Naive thymus-derived CD4-positive, alpha-beta T cell (primary cell): Measurements from ENCODE around the gene MYF6. TPM values are rescaled to one million over a fixed set of nuclear protein-coding genes. Genes with fewer than 3 reads are reported as not detected.

Experiments
- ATAC-seq: fragments of 150-1000 bp; cut with Tn5 transposase; 2 replicates; pipeline ENCODE4 v1.10.0; 2021; ENCODE audit warnings: mild to moderate bottlenecking, moderate library complexity
- CTCF ChIA-PET: fragments of 350-600 bp; sonication (Branson Sonifier 250); formaldehyde crosslinking; loops from one replicate; lab custom pipeline; 2021; ENCODE audit warnings: antibody characterized with exemption; lab: Charles Lee
- POLR2A ChIA-PET: fragments of 350-600 bp; sonication (Branson Sonifier 250); formaldehyde crosslinking; loops from one replicate; lab custom pipeline; 2021; ENCODE audit warnings: antibody characterized with exemption, inconsistent platforms; lab: Charles Lee
- DNase-seq, 9 donors: peaks; one replicate each; pipeline versions ENCODE4 v3.0.0 to v3.0.0-alpha.2; 2020 to 2022; ENCODE audit warnings: mixed read lengths in 1 of 9
- H3K27ac ChIP-seq: one replicate; pipeline ENCODE4 v1.7.0; 2013; ENCODE audit warnings: mild to moderate bottlenecking, low read depth, low read length, moderate library complexity
- H3K27me3 ChIP-seq, 2 donors: one replicate each; pipeline ENCODE4 v1.7.0; 2013; ENCODE audit warnings: low read length in 2 of 2, mild to moderate bottlenecking in 2 of 2, moderate library complexity in 2 of 2; ENCODE audit not compliant: control insufficient read depth in 2 of 2, insufficient read depth in 2 of 2
- H3K36me3 ChIP-seq, 3 experiments: 1 replicate in 2 of 3; 2 replicates in 1 of 3; pipeline ENCODE4 v1.7.0; 2013; ENCODE audit warnings: low read length in 3 of 3, mild to moderate bottlenecking in 3 of 3, moderate library complexity in 1 of 3; ENCODE audit not compliant: insufficient read depth in 3 of 3, control insufficient read depth in 2 of 3
- H3K4me1 ChIP-seq, 2 donors: one replicate each; pipeline ENCODE4 v1.7.0; 2013; ENCODE audit warnings: low read length in 2 of 2, mild to moderate bottlenecking in 2 of 2, moderate library complexity in 1 of 2; ENCODE audit not compliant: control insufficient read depth in 2 of 2, insufficient read depth in 2 of 2
- H3K4me3 ChIP-seq: 2 replicates; pipeline ENCODE4 v1.7.0; 2013; ENCODE audit warnings: mild to moderate bottlenecking, low read length
- H3K9me3 ChIP-seq, 3 experiments: 1 replicate in 2 of 3; 2 replicates in 1 of 3; pipeline ENCODE4 v1.7.0; 2013; ENCODE audit warnings: low read length in 3 of 3; ENCODE audit not compliant: control insufficient read depth in 2 of 3
- H3K27ac Mint-ChIP-seq, 9 donors: one replicate each; pipeline ENCODE4 v1.8.0; 2020 to 2022; ENCODE audit warnings: mixed read lengths in 9 of 9, mild to moderate bottlenecking in 8 of 9, moderate library complexity in 5 of 9, inconsistent platforms in 2 of 9
- H3K27me3 Mint-ChIP-seq, 5 donors: one replicate each; pipeline ENCODE4 v1.8.0; 2021 to 2022; ENCODE audit warnings: mixed read lengths in 5 of 5, mild to moderate bottlenecking in 1 of 5
- H3K36me3 Mint-ChIP-seq, 5 donors: one replicate each; pipeline ENCODE4 v1.8.0; 2020 to 2022; ENCODE audit warnings: mixed read lengths in 5 of 5, mild to moderate bottlenecking in 3 of 5, inconsistent platforms in 1 of 5
- H3K4me1 Mint-ChIP-seq, 7 donors: one replicate each; pipeline ENCODE4 v1.8.0; 2020 to 2022; ENCODE audit warnings: mixed read lengths in 7 of 7, mild to moderate bottlenecking in 3 of 7, inconsistent platforms in 1 of 7
- H3K4me3 Mint-ChIP-seq, 10 donors: one replicate each; pipeline ENCODE4 v1.8.0; 2020 to 2022; ENCODE audit warnings: mild to moderate bottlenecking in 10 of 10, mixed read lengths in 10 of 10, moderate library complexity in 6 of 10, inconsistent platforms in 2 of 10
- H3K9me3 Mint-ChIP-seq, 11 donors: one replicate each; pipeline ENCODE4 v1.8.0; 2020 to 2022; ENCODE audit warnings: mixed read lengths in 11 of 11, mild to moderate bottlenecking in 4 of 11, inconsistent platforms in 1 of 11, moderate library complexity in 1 of 11
- intact Hi-C, 2 donors: fragments of 100-400 bp; cut with micrococcal nuclease; formaldehyde crosslinking; loops; one replicate each; pipeline ENCODE4 v1.15.1; 2023
- polyA plus RNA-seq, 2 donors: library from polyadenylated mRNA; unstranded; fragments of 300-500 nt; fragmentation: Illumina TruSeq; gene quantifications; one replicate each; pipeline ENCODE4 v1.2.3, GENCODE V29; 2021
- total RNA-seq, 6 experiments: library from RNA in 5 of 6; stranded (reverse) in 5 of 6; gene quantifications; 1 replicate in 5 of 6; 2 replicates in 1 of 6; pipeline ENCODE4 v1.2.3 and lab custom pipeline; 2021 to 2026

MYF6 gene
- total and polyA plus RNA-seq, 7 experiments from 2014 or later: not detected

GRCh38 chr12:80747800-80748199, 40.4 kb downstream of the MYF6 start:
- H3K9me3 ChIP-seq: no peaks in the 10 kb centered on the region
- H3K27me3 Mint-ChIP-seq: no peaks in the 10 kb centered on the region
- no peak overlapping the region for H3K4me3 ChIP-seq
- no peak for DNase-seq
- ChIA-PET POLR2A (no interaction called here), CTCF (no interaction called here)
- H3K4me1 ChIP-seq: no peaks in the 10 kb centered on the region
- H3K27ac Mint-ChIP-seq: no peak overlapping the region
- no peak overlapping the region for H3K27ac ChIP-seq
- ATAC-seq: no peak
- H3K9me3 Mint-ChIP-seq: peaks cover 0 to 6% (median 0%) of the 10 kb centered on the region in 11 donors
- H3K36me3 ChIP-seq: no peaks in the 10 kb centered on the region
- no peaks in the 10 kb centered on the region for H3K36me3 Mint-ChIP-seq
- no peak overlapping the region for H3K4me3 Mint-ChIP-seq
- H3K4me1 Mint-ChIP-seq: no peaks in the 10 kb centered on the region
- H3K27me3 ChIP-seq: no peaks in the 10 kb centered on the region
- intact Hi-C loops: no loop called here

GRCh38 chr12:80749456-80749855, 42.0 kb downstream of the MYF6 start:
- H3K27ac ChIP-seq: no peak overlapping the region
- ChIA-PET CTCF (no interaction called here), POLR2A (no interaction called here)
- H3K9me3 ChIP-seq: no peaks in the 10 kb centered on the region
- H3K27ac Mint-ChIP-seq: no peak overlapping the region
- no peaks in the 10 kb centered on the region for H3K27me3 Mint-ChIP-seq
- no peaks in the 10 kb centered on the region for H3K4me1 ChIP-seq
- no peaks in the 10 kb centered on the region for H3K27me3 ChIP-seq
- DNase-seq (no peak), ATAC-seq (no peak)
- no peaks in the 10 kb centered on the region for H3K4me1 Mint-ChIP-seq
- H3K36me3 ChIP-seq: no peaks in the 10 kb centered on the region
- H3K4me3 Mint-ChIP-seq: no peak overlapping the region
- intact Hi-C loops: no loop called here
- H3K4me3 ChIP-seq: no peak overlapping the region
- H3K9me3 Mint-ChIP-seq: peaks cover 0 to 12% (median 0%) of the 10 kb centered on the region in 11 donors
- H3K36me3 Mint-ChIP-seq: no peaks in the 10 kb centered on the region

GRCh38 chr12:80752464-80752863, 45.0 kb downstream of the MYF6 start:
- H3K27me3 ChIP-seq: no peaks in the 10 kb centered on the region
- Mint-ChIP-seq H3K9me3 (peaks cover 0 to 16% (median 0%) of the 10 kb centered on the region in 11 donors), H3K36me3 (no peaks in the 10 kb centered on the region), H3K4me3 (no peak overlapping the region), H3K4me1 (no peaks in the 10 kb centered on the region), H3K27me3 (no peaks in the 10 kb centered on the region), H3K27ac (no peak overlapping the region)
- ChIA-PET CTCF (no interaction called here), POLR2A (no interaction called here)
- no peak for DNase-seq
- ATAC-seq: no peak
- intact Hi-C loops: no loop called here
- H3K4me1 ChIP-seq: no peaks in the 10 kb centered on the region
- no peaks in the 10 kb centered on the region for H3K36me3 ChIP-seq
- H3K27ac ChIP-seq: no peak overlapping the region
- no peak overlapping the region for H3K4me3 ChIP-seq
- no peaks in the 10 kb centered on the region for H3K9me3 ChIP-seq

GRCh38 chr12:80754274-80754673, 46.8 kb downstream of the MYF6 start:
- H3K4me1 Mint-ChIP-seq: no peaks in the 10 kb centered on the region
- no peaks in the 10 kb centered on the region for H3K27me3 ChIP-seq
- no peaks in the 10 kb centered on the region for H3K27me3 Mint-ChIP-seq
- no peaks in the 10 kb centered on the region for H3K4me1 ChIP-seq
- DNase-seq: no peak
- H3K27ac Mint-ChIP-seq: no peak overlapping the region
- H3K9me3 Mint-ChIP-seq: peaks cover 0 to 18% (median 0%) of the 10 kb centered on the region in 11 donors
- POLR2A ChIA-PET: no interaction called here
- intact Hi-C loops: no loop called here
- CTCF ChIA-PET: no interaction called here
- ATAC-seq: no peak
- H3K36me3 Mint-ChIP-seq: no peaks in the 10 kb centered on the region
- no peaks in the 10 kb centered on the region for H3K36me3 ChIP-seq
- H3K4me3 ChIP-seq: no peak overlapping the region
- H3K9me3 ChIP-seq: no peaks in the 10 kb centered on the region
- H3K4me3 Mint-ChIP-seq: no peak overlapping the region
- no peak overlapping the region for H3K27ac ChIP-seq

GRCh38 chr12:80756875-80757274, 49.4 kb downstream of the MYF6 start:
- CTCF ChIA-PET: no interaction called here
- no peak overlapping the region for H3K4me3 Mint-ChIP-seq
- Histone ChIP-seq H3K27me3 (no peaks in the 10 kb centered on the region), H3K27ac (no peak overlapping the region), H3K4me1 (no peaks in the 10 kb centered on the region), H3K9me3 (no peaks in the 10 kb centered on the region), H3K4me3 (no peak overlapping the region), H3K36me3 (no peaks in the 10 kb centered on the region)
- intact Hi-C loops: no loop called here
- no peak for DNase-seq
- no peaks in the 10 kb centered on the region for H3K36me3 Mint-ChIP-seq
- H3K27me3 Mint-ChIP-seq: no peaks in the 10 kb centered on the region
- no peak overlapping the region for H3K27ac Mint-ChIP-seq
- POLR2A ChIA-PET: no interaction called here
- peaks cover 0 to 13% (median 0%) of the 10 kb centered on the region in 11 donors for H3K9me3 Mint-ChIP-seq
- no peak for ATAC-seq
- H3K4me1 Mint-ChIP-seq: no peaks in the 10 kb centered on the region

Other genes starting within 250 kb of the MYF6 start
- not detected for gene MYF5, start 9.3 kb downstream of the MYF6 start, total RNA-seq
- gene MYF5, start 9.3 kb downstream of the MYF6 start, polyA plus RNA-seq: not detected
- gene LIN7A, start 230.3 kb downstream of the MYF6 start, total RNA-seq: 1 to 10 TPM in 2 of 5 experiments, under 1 TPM in 1, not detected in 2; 0.27 to 7.1 (median 1.4) TPM
- not detected for gene LIN7A, start 230.3 kb downstream of the MYF6 start, polyA plus RNA-seq